Hepatocyte (in vitro differentiated cells): Measurements from ENCODE around the gene PTPRT. TPM values are rescaled to one million over a fixed set of nuclear protein-coding genes. Genes with fewer than 3 reads are reported as not detected.

Source experiments
- DNase-seq: peaks from one replicate; pipeline ENCODE4 v3.0.0-alpha.2; 2016; ENCODE audit warnings: low spot score
- H2AFZ ChIP-seq: fragments of 200-600 bp; sonication (generic); 2 replicates; pipeline ENCODE4 v1.6.0; 2016; ENCODE audit warnings: antibody characterized with exemption, mild to moderate bottlenecking
- H3K27ac ChIP-seq: fragments of 200-600 bp; sonication (generic); 2 replicates; pipeline ENCODE4 v1.5.1; 2016; ENCODE audit warnings: mild to moderate bottlenecking
- H3K27me3 ChIP-seq: fragments of 200-600 bp; sonication (generic); 2 replicates; pipeline ENCODE4 v1.6.1; 2016
- H3K36me3 ChIP-seq: fragments of 200-600 bp; sonication (generic); replicated peaks from 2 replicates; pipeline ENCODE4 v1.5.1; 2016; ENCODE audit warnings: low read depth; ENCODE audit not compliant: insufficient read depth
- H3K4me1 ChIP-seq: fragments of 200-600 bp; sonication (generic); 2 replicates; pipeline ENCODE4 v1.5.1; 2016; ENCODE audit warnings: mild to moderate bottlenecking, moderate library complexity; ENCODE audit not compliant: insufficient read depth
- H3K4me2 ChIP-seq: fragments of 200-600 bp; sonication (generic); 2 replicates; pipeline ENCODE4 v1.6.0; 2016
- H3K4me3 ChIP-seq: fragments of 200-600 bp; sonication (generic); 2 replicates; pipeline ENCODE4 v1.5.1; 2016; ENCODE audit warnings: mild to moderate bottlenecking
- H3K79me2 ChIP-seq: fragments of 200-600 bp; sonication (generic); 2 replicates; pipeline ENCODE4 v1.6.0; 2017; ENCODE audit warnings: mild to moderate bottlenecking
- H3K9me2 ChIP-seq: fragments of 200-600 bp; sonication (generic); replicated peaks from 2 replicates; pipeline ENCODE4 v1.6.0; 2017; ENCODE audit warnings: mild to moderate bottlenecking; ENCODE audit not compliant: insufficient read depth
- H3K9me3 ChIP-seq: fragments of 200-600 bp; sonication (generic); 2 replicates; pipeline ENCODE4 v1.5.1; 2016; ENCODE audit warnings: low read depth, mild to moderate bottlenecking
- H4K20me1 ChIP-seq: fragments of 200-600 bp; sonication (generic); 2 replicates; pipeline ENCODE4 v1.6.0; 2016; ENCODE audit warnings: mild to moderate bottlenecking; ENCODE audit not compliant: insufficient read depth, poor library complexity, severe bottlenecking
- CTCF ChIP-seq: fragments of 200-600 bp; sonication (generic); IDR thresholded peaks from 2 replicates; pipeline ENCODE4 v1.5.1; 2016; ENCODE audit warnings: antibody characterized with exemption, mild to moderate bottlenecking; ENCODE audit not compliant: poor library complexity
- EZH2 ChIP-seq: fragments of 200-600 bp; sonication (generic); IDR thresholded peaks from 2 replicates; pipeline ENCODE4 v1.6.1; 2016; ENCODE audit warnings: antibody characterized with exemption, mild to moderate bottlenecking, borderline replicate concordance
- EZH2phosphoT487 ChIP-seq: fragments of 200-600 bp; sonication (generic); IDR thresholded peaks from one replicate; pipeline ENCODE4 v1.6.1; 2018; ENCODE audit warnings: antibody characterized with exemption, mild to moderate bottlenecking, low read depth, moderate library complexity; ENCODE audit not compliant: unreplicated experiment, severe bottlenecking
- WGBS: methylation state at CpG from one replicate; pipeline ENCODE4 v1.1.6; 2016; ENCODE audit warnings: low lambda C conversion rate; ENCODE audit errors: missing lambda C conversion rate; 5-methylcytosine and 5-hydroxymethylcytosine counted together
- polyA plus RNA-seq: library from polyadenylated mRNA; unstranded; fragments of >200 nt; fragmentation: Nextera tagmentation; extraction: Ambion mirVana; gene quantifications from 2 replicates; pipeline ENCODE4 v1.2.1, GENCODE V29; 2016
- total RNA-seq: library from RNA; depleted of rRNA; stranded (reverse); fragments of >200 nt; gene quantifications from 2 replicates; pipeline ENCODE4 v1.2.3, GENCODE V29; 2014

The PTPRT gene
- total and polyA plus RNA-seq, 2 experiments from 2014 or later: 0.47 to 0.83 TPM

GRCh38 chr20:42100137-42100704, 1089.5 kb downstream of the PTPRT start:
- Histone ChIP-seq H3K4me3 (no peak overlapping the region), H3K4me2 (peak overlapping the region; percentile 25), H3K27me3 (no peaks in the 10 kb centered on the region), H3K4me1 (no peaks in the 10 kb centered on the region), H3K36me3 (no peaks in the 10 kb centered on the region), H4K20me1 (no peaks in the 10 kb centered on the region), H3K27ac (peak overlapping the region; percentile 70), H2AFZ (no peak overlapping the region), H3K9me3 (no peaks in the 10 kb centered on the region), H3K79me2 (no peaks in the 10 kb centered on the region), H3K9me2 (no peaks in the 10 kb centered on the region)
- WGBS: 57% methylated on average over 9 of the region's 9 CpGs
- TF ChIP-seq EZH2phosphoT487 (no peak), EZH2 (no peak), CTCF (no peak)
- DNase-seq: peak; percentile 44

- H4K20me1 ChIP-seq: no peaks in the 10 kb centered on the region
- H3K4me2 ChIP-seq: no peak overlapping the region
- H3K79me2 ChIP-seq: no peaks in the 10 kb centered on the region
- H3K4me1 ChIP-seq: no peaks in the 10 kb centered on the region
- DNase-seq: no peak
- no peak overlapping the region for H3K27ac ChIP-seq
- no peaks in the 10 kb centered on the region for H3K27me3 ChIP-seq
- TF ChIP-seq EZH2phosphoT487 (no peak), CTCF (no peak), EZH2 (no peak)
- WGBS: 89% methylated on average over 7 of the region's 7 CpGs
- no peak overlapping the region for H2AFZ ChIP-seq
- no peaks in the 10 kb centered on the region for H3K9me3 ChIP-seq
- no peak overlapping the region for H3K4me3 ChIP-seq
- H3K36me3 ChIP-seq: no peaks in the 10 kb centered on the region
- H3K9me2 ChIP-seq: no peaks in the 10 kb centered on the region
Observed at GRCh38 chr20:42099101-42099500, 1090.6 kb downstream of the PTPRT start.

GRCh38 chr20:42098418-42098817, 1091.3 kb downstream of the PTPRT start:
- TF ChIP-seq EZH2 (no peak), EZH2phosphoT487 (no peak), CTCF (no peak)
- DNase-seq: no peak
- no peaks in the 10 kb centered on the region for H3K36me3 ChIP-seq
- no peaks in the 10 kb centered on the region for H3K79me2 ChIP-seq
- no peaks in the 10 kb centered on the region for H3K27me3 ChIP-seq
- no peaks in the 10 kb centered on the region for H3K9me2 ChIP-seq
- no peaks in the 10 kb centered on the region for H3K4me1 ChIP-seq
- no peak overlapping the region for H3K4me3 ChIP-seq
- WGBS: 88% methylated on average over 8 of the region's 8 CpGs
- no peak overlapping the region for H2AFZ ChIP-seq
- H3K4me2 ChIP-seq: no peak overlapping the region
- no peaks in the 10 kb centered on the region for H4K20me1 ChIP-seq
- no peaks in the 10 kb centered on the region for H3K9me3 ChIP-seq
- H3K27ac ChIP-seq: no peak overlapping the region

- Histone ChIP-seq H3K27me3 (no peaks in the 10 kb centered on the region), H3K79me2 (no peaks in the 10 kb centered on the region), H3K36me3 (no peaks in the 10 kb centered on the region), H3K9me2 (no peaks in the 10 kb centered on the region), H3K4me3 (no peak overlapping the region), H3K4me1 (no peaks in the 10 kb centered on the region), H4K20me1 (no peaks in the 10 kb centered on the region), H2AFZ (no peak overlapping the region), H3K9me3 (no peaks in the 10 kb centered on the region), H3K27ac (no peak overlapping the region), H3K4me2 (no peak overlapping the region)
- TF ChIP-seq EZH2phosphoT487 (no peak), CTCF (no peak), EZH2 (no peak)
- no peak for DNase-seq
- 71% methylated on average over 5 of the region's 5 CpGs for WGBS
Observed at GRCh38 chr20:42097741-42098140, 1092.0 kb downstream of the PTPRT start.
